H9 (cell line): ENCODE data around the gene ZNF213. TPM values are rescaled to one million over a fixed set of nuclear protein-coding genes. Genes with fewer than 3 reads are reported as not detected.

ENCODE experiments used
- DNase-seq: peaks from one replicate; pipeline ENCODE4 v3.0.0-alpha.2; 2017
- H2AFZ ChIP-seq: one replicate; pipeline ENCODE4 v1.6.1; 2013; ENCODE audit warnings: mild to moderate bottlenecking, low read length, control low read depth, moderate library complexity
- H2AK5ac ChIP-seq: 2 replicates; pipeline ENCODE4 v1.6.1; 2013; ENCODE audit warnings: low read length, control low read depth, mixed read lengths; ENCODE audit not compliant: insufficient read length
- H2BK120ac ChIP-seq: one replicate; pipeline ENCODE4 v1.6.1; 2013; ENCODE audit warnings: low read depth, mild to moderate bottlenecking, low read length, control low read depth, inconsistent platforms; ENCODE audit not compliant: poor library complexity, severe bottlenecking
- H2BK12ac ChIP-seq: 2 replicates; pipeline ENCODE4 v1.6.1; 2013; ENCODE audit warnings: low read length, control low read depth, mixed read lengths, low read depth; ENCODE audit not compliant: insufficient read length
- H2BK15ac ChIP-seq: 2 replicates; pipeline ENCODE4 v1.6.1; 2013; ENCODE audit warnings: low read depth, low read length, control low read depth
- H2BK20ac ChIP-seq: one replicate; pipeline ENCODE4 v1.6.1; 2013; ENCODE audit warnings: low read depth, mild to moderate bottlenecking, low read length, control low read depth, inconsistent platforms; ENCODE audit not compliant: poor library complexity, severe bottlenecking
- H2BK5ac ChIP-seq: 2 replicates; pipeline ENCODE4 v1.6.1; 2013; ENCODE audit warnings: low read length, control low read depth, mixed read lengths; ENCODE audit not compliant: insufficient read length
- H3K14ac ChIP-seq: 2 replicates; pipeline ENCODE4 v1.6.1; 2013; ENCODE audit warnings: low read length, control low read depth; ENCODE audit not compliant: insufficient read depth
- H3K18ac ChIP-seq: 2 replicates; pipeline ENCODE4 v1.6.1; 2013; ENCODE audit warnings: low read depth, mild to moderate bottlenecking, mixed read lengths, low read length, control low read depth; ENCODE audit not compliant: insufficient read length
- H3K23ac ChIP-seq: 2 replicates; pipeline ENCODE4 v1.6.1; 2013; ENCODE audit warnings: low read length, control low read depth, mixed read lengths, low read depth; ENCODE audit not compliant: insufficient read length
- H3K23me2 ChIP-seq: 2 replicates; pipeline ENCODE4 v1.6.1; 2013; ENCODE audit warnings: low read depth, mild to moderate bottlenecking, mixed read lengths, low read length, control low read depth; ENCODE audit not compliant: insufficient read length, poor library complexity, severe bottlenecking
- H3K27ac ChIP-seq: 2 replicates; pipeline ENCODE4 v1.5.1; 2013; ENCODE audit warnings: low read length, control low read depth, mixed read lengths, low read depth; ENCODE audit not compliant: insufficient read length
- H3K27me3 ChIP-seq: 2 replicates; pipeline ENCODE4 v1.6.1; 2013; ENCODE audit warnings: low read length, control low read depth, inconsistent platforms; ENCODE audit not compliant: insufficient read depth
- H3K4ac ChIP-seq: 2 replicates; pipeline ENCODE4 v1.6.1; 2013; ENCODE audit warnings: low read depth, mild to moderate bottlenecking, control low read depth, inconsistent platforms, low read length, moderate library complexity
- H3K4me1 ChIP-seq: 2 replicates; pipeline ENCODE4 v1.6.1; 2013; ENCODE audit warnings: low read length, control low read depth, inconsistent platforms; ENCODE audit not compliant: insufficient read depth
- H3K4me2 ChIP-seq: 2 replicates; pipeline ENCODE4 v1.6.1; 2013; ENCODE audit warnings: low read length, control low read depth, mixed read lengths; ENCODE audit not compliant: insufficient read length, insufficient read depth
- H3K56ac ChIP-seq: 2 replicates; pipeline ENCODE4 v1.6.1; 2013; ENCODE audit warnings: low read depth, mild to moderate bottlenecking, mixed read lengths, low read length, control low read depth; ENCODE audit not compliant: insufficient read length
- H3K79me1 ChIP-seq: 2 replicates; pipeline ENCODE4 v1.6.1; 2013; ENCODE audit warnings: low read depth, mild to moderate bottlenecking, moderate library complexity, low read length, control low read depth, inconsistent platforms; ENCODE audit not compliant: insufficient read depth, poor library complexity, severe bottlenecking
- H3K79me2 ChIP-seq: 2 replicates; pipeline ENCODE4 v1.6.1; 2013; ENCODE audit warnings: low read length, control low read depth, inconsistent platforms; ENCODE audit not compliant: insufficient read depth
- H3K9ac ChIP-seq: 2 replicates; pipeline ENCODE4 v1.6.1; 2013; ENCODE audit warnings: low read length, control low read depth, mixed read lengths; ENCODE audit not compliant: insufficient read length; ENCODE audit errors: extremely low read depth
- H3K9me3 ChIP-seq: one replicate; pipeline ENCODE4 v1.6.1; 2013; ENCODE audit warnings: low read depth, low read length, inconsistent platforms; ENCODE audit not compliant: control insufficient read depth
- H3T11ph ChIP-seq: one replicate; pipeline ENCODE4 v1.6.1; 2013; ENCODE audit warnings: mild to moderate bottlenecking, low read length, control low read depth, inconsistent platforms
- H4K20me1 ChIP-seq: one replicate; pipeline ENCODE4 v1.6.1; 2013; ENCODE audit not compliant: control insufficient read depth, insufficient read length, insufficient read depth
- H4K5ac ChIP-seq: 2 replicates; pipeline ENCODE4 v1.6.1; 2013; ENCODE audit warnings: low read depth, mild to moderate bottlenecking, mixed read lengths, low read length, control low read depth; ENCODE audit not compliant: insufficient read length
- H4K8ac ChIP-seq: replicated peaks from 2 replicates; pipeline ENCODE4 v1.6.1; 2013; ENCODE audit warnings: low read length, control low read depth, mixed read lengths, low read depth; ENCODE audit not compliant: insufficient read length
- H4K91ac ChIP-seq: 2 replicates; pipeline ENCODE4 v1.6.1; 2013; ENCODE audit warnings: low read depth, mild to moderate bottlenecking, moderate library complexity, mixed read lengths, low read length, control low read depth; ENCODE audit not compliant: insufficient read length
- H3K27ac Mint-ChIP-seq, 3 experiments: 2 replicates in 2 of 3; 3 replicates in 1 of 3; pipeline ENCODE4 v1.8.0; 2020 to 2021; ENCODE audit warnings: mixed read lengths in 3 of 3, mild to moderate bottlenecking in 1 of 3, moderate library complexity in 1 of 3
- H3K27me3 Mint-ChIP-seq: 2 replicates; pipeline ENCODE4 v1.8.0; 2021; ENCODE audit warnings: low read depth, mild to moderate bottlenecking, moderate library complexity, mixed read lengths
- H3K36me3 Mint-ChIP-seq, 3 experiments: 2 replicates in 2 of 3; 3 replicates in 1 of 3; pipeline ENCODE4 v1.8.0; 2020 to 2021; ENCODE audit warnings: low read depth in 3 of 3, mixed read lengths in 3 of 3; ENCODE audit not compliant: insufficient read depth in 1 of 3
- H3K4me1 Mint-ChIP-seq, 2 experiments: 2 replicates each; pipeline ENCODE4 v1.8.0; 2020; ENCODE audit warnings: mixed read lengths in 2 of 2
- H3K4me3 Mint-ChIP-seq, 2 experiments: 2 replicates in 1 of 2; 3 replicates in 1 of 2; pipeline ENCODE4 v1.8.0; 2020 to 2021; ENCODE audit warnings: mild to moderate bottlenecking in 2 of 2, mixed read lengths in 2 of 2, moderate library complexity in 1 of 2
- H3K9me3 Mint-ChIP-seq, 2 experiments: 2 replicates in 1 of 2; 3 replicates in 1 of 2; pipeline ENCODE4 v1.8.0; 2020; ENCODE audit warnings: mild to moderate bottlenecking in 2 of 2, mixed read lengths in 2 of 2, moderate library complexity in 1 of 2
- WGBS: extraction: QIAGEN DNeasy Blood & Tissue Kit; methylation state at CpG from one replicate; pipeline ENCODE4 v1.1.7; 2013; ENCODE audit warnings: missing lambda C conversion rate, low lambda C conversion rate, mixed read lengths; ENCODE audit not compliant: insufficient read length; ENCODE audit errors: extremely low coverage; 5-methylcytosine and 5-hydroxymethylcytosine counted together
- total RNA-seq: library from RNA; stranded (reverse); gene quantifications from 2 replicates; pipeline ENCODE4 v1.2.1, GENCODE V29; 2021
- TF ChIP-seq, protein P1 (sequence below): fragments of 200-600 bp; sonication (generic); conservative IDR thresholded peaks from 3 replicates; pipeline ENCODE4 v1.8.0; 2021; ENCODE audit warnings: antibody characterized with exemption, mild to moderate bottlenecking

Gene ZNF213
- total RNA-seq, 1 experiment from 2014 or later: 6.4 TPM

DNA sequence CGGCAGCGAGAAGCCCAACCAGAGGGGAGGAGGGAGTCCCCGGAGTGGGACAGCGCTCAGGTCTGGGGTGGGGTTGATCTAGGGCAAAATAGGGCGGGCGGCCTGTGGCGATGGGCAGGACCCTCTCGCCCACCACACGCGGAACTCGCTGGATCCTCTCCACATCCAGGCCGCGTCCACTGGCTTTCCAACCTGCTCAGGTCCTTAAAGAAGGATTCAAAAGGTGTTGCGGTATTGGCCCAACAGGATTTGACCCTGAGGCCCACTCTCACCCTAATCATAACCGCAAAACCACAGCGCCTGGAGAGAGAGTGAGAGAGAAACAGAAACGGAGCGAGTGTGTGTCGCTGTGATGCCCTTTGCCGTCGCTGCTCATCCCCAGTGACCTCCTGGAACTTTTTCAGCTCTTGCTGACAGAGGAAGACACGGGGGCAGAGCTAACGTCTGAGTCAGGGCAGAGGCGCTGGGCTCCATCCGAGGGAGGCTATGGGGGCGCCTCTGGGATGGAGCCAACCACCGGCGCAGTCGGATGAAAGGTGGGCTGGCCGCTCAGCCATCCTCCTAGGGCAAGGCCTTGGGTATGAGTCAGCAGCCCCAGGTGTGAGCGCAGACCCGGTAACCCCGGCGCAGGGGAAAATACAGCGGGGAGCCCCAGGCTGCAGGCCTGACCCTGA lies 36.5 kb downstream of the ZNF213 start:
- WGBS: no CpG with 5 or more reads among the region's 35 CpGs
- H3K79me2 ChIP-seq: no peaks in the 10 kb centered on the region
- no peak overlapping the region for H4K5ac ChIP-seq
- no peak for DNase-seq
- H3K56ac ChIP-seq: no peak overlapping the region
- no peaks in the 10 kb centered on the region for H3K9me3 ChIP-seq
- H2BK15ac ChIP-seq: no peak overlapping the region
- no peak overlapping the region for H2AFZ ChIP-seq
- H3K4ac ChIP-seq: no peak overlapping the region
- TF ChIP-seq, protein P1, sequence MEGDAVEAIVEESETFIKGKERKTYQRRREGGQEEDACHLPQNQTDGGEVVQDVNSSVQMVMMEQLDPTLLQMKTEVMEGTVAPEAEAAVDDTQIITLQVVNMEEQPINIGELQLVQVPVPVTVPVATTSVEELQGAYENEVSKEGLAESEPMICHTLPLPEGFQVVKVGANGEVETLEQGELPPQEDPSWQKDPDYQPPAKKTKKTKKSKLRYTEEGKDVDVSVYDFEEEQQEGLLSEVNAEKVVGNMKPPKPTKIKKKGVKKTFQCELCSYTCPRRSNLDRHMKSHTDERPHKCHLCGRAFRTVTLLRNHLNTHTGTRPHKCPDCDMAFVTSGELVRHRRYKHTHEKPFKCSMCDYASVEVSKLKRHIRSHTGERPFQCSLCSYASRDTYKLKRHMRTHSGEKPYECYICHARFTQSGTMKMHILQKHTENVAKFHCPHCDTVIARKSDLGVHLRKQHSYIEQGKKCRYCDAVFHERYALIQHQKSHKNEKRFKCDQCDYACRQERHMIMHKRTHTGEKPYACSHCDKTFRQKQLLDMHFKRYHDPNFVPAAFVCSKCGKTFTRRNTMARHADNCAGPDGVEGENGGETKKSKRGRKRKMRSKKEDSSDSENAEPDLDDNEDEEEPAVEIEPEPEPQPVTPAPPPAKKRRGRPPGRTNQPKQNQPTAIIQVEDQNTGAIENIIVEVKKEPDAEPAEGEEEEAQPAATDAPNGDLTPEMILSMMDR: no peak
- no peak overlapping the region for H3K14ac ChIP-seq
- no peak overlapping the region for H2AK5ac ChIP-seq
- no peak overlapping the region for H3K23ac ChIP-seq
- H3K4me3 Mint-ChIP-seq: peak overlapping the region; percentile 70 to 82
- H2BK20ac ChIP-seq: no peak overlapping the region
- no peaks in the 10 kb centered on the region for H3K4me1 ChIP-seq
- H4K91ac ChIP-seq: no peak overlapping the region
- no peak overlapping the region for H4K8ac ChIP-seq
- peak overlapping the region in 1 of 3 experiments; percentile 93; a peak in 3 of 7 replicates for H3K27ac Mint-ChIP-seq
- H3K27me3 Mint-ChIP-seq: peaks cover 40% of the 10 kb centered on the region
- no peaks in the 10 kb centered on the region for H3K36me3 Mint-ChIP-seq
- no peaks in the 10 kb centered on the region; a peak in 1 of 5 replicates for H3K9me3 Mint-ChIP-seq
- peak overlapping the region; percentile 48 for H3K4me2 ChIP-seq
- H3K79me1 ChIP-seq: no peaks in the 10 kb centered on the region
- H3K27me3 ChIP-seq: no peaks in the 10 kb centered on the region
- no peak overlapping the region for H2BK120ac ChIP-seq
- peaks cover 20 to 21% of the 10 kb centered on the region in 2 experiments for H3K4me1 Mint-ChIP-seq
- no peak overlapping the region for H3K9ac ChIP-seq
- no peak overlapping the region for H3K27ac ChIP-seq
- H4K20me1 ChIP-seq: no peaks in the 10 kb centered on the region
- H2BK5ac ChIP-seq: no peak overlapping the region
- no peak overlapping the region for H2BK12ac ChIP-seq
- peaks cover 12% of the 10 kb centered on the region for H3K23me2 ChIP-seq
- H3K18ac ChIP-seq: peak overlapping the region; percentile 13
- H3T11ph ChIP-seq: no peak overlapping the region
